H1 (cell line): Measurements from ENCODE around the gene GABRR3. TPM values are rescaled to one million over a fixed set of nuclear protein-coding genes. Genes with fewer than 3 reads are reported as not detected.

Experiments
- NRF1 ChIP-seq: IDR thresholded peaks from 2 replicates; pipeline ENCODE4 v1.6.1; 2011; ENCODE audit warnings: mild to moderate bottlenecking, low read depth, low read length, improper control_type of control experiment
- POLR2AphosphoS5 ChIP-seq: IDR thresholded peaks from 2 replicates; pipeline ENCODE4 v1.6.1; 2011; ENCODE audit warnings: low read depth, low read length
- SIN3A ChIP-seq, 2 experiments: IDR thresholded peaks in 1 of 2; conservative IDR thresholded peaks in 1 of 2; 2 replicates each; pipeline ENCODE4 v1.6.1; 2011 to 2012; ENCODE audit warnings: low read length in 2 of 2, improper control_type of control experiment in 1 of 2, low read depth in 1 of 2, mild to moderate bottlenecking in 1 of 2
- SP2 ChIP-seq: IDR thresholded peaks from 2 replicates; pipeline ENCODE4 v1.6.1; 2012; ENCODE audit warnings: mild to moderate bottlenecking, low read length, inconsistent platforms
- polyA plus RNA-seq, 7 experiments: library from polyadenylated mRNA; depleted of rRNA in 3 of 7; stranded (reverse) in 5 of 7; unstranded in 2 of 7; fragments of >200 nt in 5 of 7; fragments of 200-250 nt in 2 of 7; gene quantifications; 1 replicate in 5 of 7; 2 replicates in 1 of 7; 4 replicates in 1 of 7; pipeline versions ENCODE4 v1.2.1 to v1.2.3, GENCODE V29; 2011 to 2013; ENCODE audit warnings: missing spikeins in 2 of 7, mixed read lengths in 2 of 7
- total RNA-seq: library from RNA; stranded (reverse); fragmentation: NEBNext Ultra II Directional; extraction: Animal tissue kit (Norgen Biotek cat#: 25700); gene quantifications from 2 replicates; pipeline ENCODE4 v1.2.1, GENCODE V29; 2021
- TF ChIP-seq, protein P1 (sequence below): IDR thresholded peaks from 2 replicates; pipeline ENCODE4 v1.6.1; 2011; ENCODE audit warnings: low read length, improper control_type of control experiment

The GABRR3 gene
- total and polyA plus RNA-seq, 2 of the 8 experiments (the other 6 are each of a cell fraction or from before 2014, with no cell fraction given): not detected

DNA sequence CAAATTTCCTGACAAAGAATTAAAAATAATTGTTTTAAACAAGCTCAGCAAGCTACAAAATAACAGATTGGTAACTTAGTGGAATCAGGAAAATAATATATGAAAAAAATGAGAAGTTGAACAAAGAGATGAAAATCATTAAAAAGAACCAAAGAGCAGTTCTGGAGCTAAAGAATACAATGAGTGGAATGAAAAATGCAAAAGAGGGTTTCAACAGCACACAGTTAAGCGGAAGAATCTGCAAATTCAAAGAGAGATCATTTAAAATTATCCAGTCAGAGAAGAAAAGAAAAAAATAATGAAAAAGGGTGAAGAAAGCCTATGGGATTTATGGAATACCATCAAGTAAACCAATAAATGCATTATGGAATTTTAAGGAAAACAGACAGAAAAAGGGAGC lies 6.2 kb upstream of the GABRR3 start (continued):
- TF ChIP-seq, protein P1, sequence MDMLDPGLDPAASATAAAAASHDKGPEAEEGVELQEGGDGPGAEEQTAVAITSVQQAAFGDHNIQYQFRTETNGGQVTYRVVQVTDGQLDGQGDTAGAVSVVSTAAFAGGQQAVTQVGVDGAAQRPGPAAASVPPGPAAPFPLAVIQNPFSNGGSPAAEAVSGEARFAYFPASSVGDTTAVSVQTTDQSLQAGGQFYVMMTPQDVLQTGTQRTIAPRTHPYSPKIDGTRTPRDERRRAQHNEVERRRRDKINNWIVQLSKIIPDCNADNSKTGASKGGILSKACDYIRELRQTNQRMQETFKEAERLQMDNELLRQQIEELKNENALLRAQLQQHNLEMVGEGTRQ: no peak
- TF ChIP-seq POLR2AphosphoS5: no peak
- no peak for TF ChIP-seq SP2
- TF ChIP-seq SIN3A (conservative IDR thresholded peaks at IDR 0.05 in 1 of 2, IDR thresholded peaks at IDR 0.05 in 1 of 2; ENCODE audit: low read depth in 1 of 2, low read length in 2 of 2): no peak
- no peak for TF ChIP-seq NRF1
- TF ChIP-seq, all 59 proteins: peak for 0
